ENCODE results near the gene DPH5.

DPH5 gene

GRCh38 chr1:101044749-101045148, 19.2 kb upstream of the DPH5 start:
- TF ChIP-seq CTCF (IDR thresholded peaks at IDR 0.05; ENCODE audit: insufficient read depth, low read depth, low read length, missing control alignments) = no peak
- no peak overlapping the region for H3K4me3 ChIP-seq (ENCODE audit: low read depth, low read length)
- DNase-seq (ENCODE audit: low read depth) = no peak

- DNase-seq (ENCODE audit: low read depth) = no peak
- H3K4me3 ChIP-seq (ENCODE audit: low read depth, low read length) = no peak overlapping the region
- TF ChIP-seq CTCF (IDR thresholded peaks at IDR 0.05; ENCODE audit: insufficient read depth, low read depth, low read length, missing control alignments) = no peak
These were observed 18.7 kb upstream of the DPH5 start for GRCh38 chr1:101044259-101044658.

- TF ChIP-seq CTCF (IDR thresholded peaks at IDR 0.05; ENCODE audit: insufficient read depth, low read depth, low read length, missing control alignments) = no peak
- DNase-seq (ENCODE audit: low read depth) = no peak
- no peak overlapping the region for H3K4me3 ChIP-seq (ENCODE audit: low read depth, low read length)
These were observed 18.2 kb upstream of the DPH5 start for GRCh38 chr1:101043776-101044175.

GRCh38 chr1:101041300-101041699, 15.7 kb upstream of the DPH5 start:
- no peak overlapping the region for H3K4me3 ChIP-seq (ENCODE audit: low read depth, low read length)
- DNase-seq (ENCODE audit: low read depth) = no peak
- TF ChIP-seq CTCF (IDR thresholded peaks at IDR 0.05; ENCODE audit: insufficient read depth, low read depth, low read length, missing control alignments) = no peak

- no peak overlapping the region for H3K4me3 ChIP-seq (ENCODE audit: low read depth, low read length)
- no peak for DNase-seq (ENCODE audit: low read depth)
- TF ChIP-seq CTCF (IDR thresholded peaks at IDR 0.05; ENCODE audit: insufficient read depth, low read depth, low read length, missing control alignments) = no peak
These were observed 15.1 kb upstream of the DPH5 start for GRCh38 chr1:101040666-101041065.

GRCh38 chr1:101039245-101039644, 13.7 kb upstream of the DPH5 start:
- DNase-seq (ENCODE audit: low read depth) = no peak
- no peak for TF ChIP-seq CTCF (IDR thresholded peaks at IDR 0.05; ENCODE audit: insufficient read depth, low read depth, low read length, missing control alignments)
- H3K4me3 ChIP-seq (ENCODE audit: low read depth, low read length) = no peak overlapping the region

- no peak overlapping the region for H3K4me3 ChIP-seq (ENCODE audit: low read depth, low read length)
- DNase-seq (ENCODE audit: low read depth) = no peak
- no peak for TF ChIP-seq CTCF (IDR thresholded peaks at IDR 0.05; ENCODE audit: insufficient read depth, low read depth, low read length, missing control alignments)
These were observed 11.7 kb upstream of the DPH5 start for GRCh38 chr1:101037316-101037715.
